GM12878 (cell line): ENCODE data around the gene BICRA. TPM values are rescaled to one million over a fixed set of nuclear protein-coding genes. Genes with fewer than 3 reads are reported as not detected.

Source experiments
- ATAC-seq: fragments of 200-7000 bp; cut with Tn5 transposase; 3 replicates; pipeline ENCODE4 v1.9.1; 2020; ENCODE audit warnings: mild to moderate bottlenecking, moderate library complexity
- BruUV-seq: library from RNA; stranded (reverse); fragments of 400-500 nt; replicated peaks from 2 replicates; lab custom pipeline; 2021; lab: Mats Ljungman, UMichigan
- CTCF ChIA-PET: fragments of 300-600 bp; sonication (Branson Sonifier 250); formaldehyde crosslinking; extraction: SDS; loops from one replicate; lab custom pipeline; 2021; ENCODE audit warnings: inconsistent platforms; lab: Yijun Ruan, JAX
- POLR2A ChIA-PET: fragments of 350-600 bp; formaldehyde crosslinking; extraction: SDS; loops from one replicate; lab custom pipeline; 2021; ENCODE audit warnings: inconsistent platforms; lab: Charles Lee
- RAD21 ChIA-PET: fragments of 300-600 bp; sonication (Branson Sonifier 250); formaldehyde crosslinking; loops from one replicate; lab custom pipeline; 2023; ENCODE audit warnings: antibody characterized with exemption; ENCODE audit not compliant: unreplicated experiment; lab: Charles Lee
- SMC1A ChIA-PET: fragments of 300-600 bp; sonication (Branson Sonifier 250); formaldehyde crosslinking; loops from one replicate; lab custom pipeline; 2023; ENCODE audit not compliant: unreplicated experiment, uncharacterized antibody; lab: Charles Lee
- DNase-seq: peaks from one replicate; pipeline ENCODE4 v3.0.0-alpha.2; 2011; ENCODE audit warnings: low read depth, low spot score
- FAIRE-seq: peaks from 3 replicates; lab custom pipeline; 2011; peaks lifted over from hg19 to GRCh38; lab: Jason Lieb, UNC
- H2AFZ ChIP-seq: 2 replicates; pipeline ENCODE4 v1.6.0; 2011; ENCODE audit warnings: low read depth, low read length, control low read depth; ENCODE audit not compliant: control insufficient read depth
- H3K27ac ChIP-seq: 2 replicates; pipeline ENCODE4 v1.5.1; 2011; ENCODE audit warnings: control low read depth; ENCODE audit not compliant: control insufficient read depth, insufficient read depth
- H3K27me3 ChIP-seq, 2 experiments: replicated peaks in 1 of 2; 2 replicates each; pipeline versions ENCODE4 v1.6.0 to v1.6.1; 2011; ENCODE audit warnings: low read length in 1 of 2; ENCODE audit not compliant: control insufficient read depth in 2 of 2, insufficient read depth in 2 of 2
- H3K36me3 ChIP-seq, 2 experiments: 2 replicates each; pipeline ENCODE4 v1.5.1; 2011; ENCODE audit warnings: low read length in 1 of 2; ENCODE audit not compliant: control insufficient read depth in 2 of 2, insufficient read depth in 2 of 2
- H3K4me1 ChIP-seq: 2 replicates; pipeline ENCODE4 v1.6.1; 2011; ENCODE audit warnings: mild to moderate bottlenecking, low read length, moderate library complexity, mixed read lengths; ENCODE audit not compliant: control insufficient read depth, insufficient read depth
- H3K4me2 ChIP-seq: 2 replicates; pipeline ENCODE4 v1.6.0; 2011; ENCODE audit warnings: control low read depth; ENCODE audit not compliant: control insufficient read depth, insufficient read depth
- H3K4me3 ChIP-seq: fragments of 200-600 bp; sonication (generic); 2 replicates; pipeline ENCODE4 v1.5.1; 2016
- H3K79me2 ChIP-seq: 2 replicates; pipeline ENCODE4 v1.6.0; 2011; ENCODE audit warnings: low read length; ENCODE audit not compliant: control insufficient read depth, insufficient read depth
- H3K9ac ChIP-seq: 2 replicates; pipeline ENCODE4 v1.8.0; 2011; ENCODE audit warnings: low read length, control low read depth, mixed read lengths; ENCODE audit not compliant: control insufficient read depth, insufficient read depth
- H3K9me3 ChIP-seq: replicated peaks from 3 replicates; pipeline ENCODE4 v1.5.1; 2011; ENCODE audit warnings: mild to moderate bottlenecking, low read length; ENCODE audit not compliant: control insufficient read depth, insufficient read depth
- H4K20me1 ChIP-seq: 2 replicates; pipeline ENCODE4 v1.6.0; 2011; ENCODE audit not compliant: control insufficient read depth, insufficient read depth
- ATF3 ChIP-seq: IDR thresholded peaks from 2 replicates; pipeline ENCODE4 v1.6.1; 2011; ENCODE audit warnings: low read depth, mild to moderate bottlenecking, low read length, moderate library complexity, borderline replicate concordance; ENCODE audit errors: extremely low read depth
- BHLHE40 ChIP-seq, 2 experiments: fragments of 450-650 bp in 1 of 2; IDR thresholded peaks; 2 replicates each; pipeline ENCODE4 v1.6.1; 2011 to 2017; ENCODE audit warnings: low read depth in 2 of 2, borderline replicate concordance in 1 of 2, improper control_type of control experiment in 1 of 2, low read length in 1 of 2, mild to moderate bottlenecking in 1 of 2
- E4F1 ChIP-seq: fragments of 450-650 bp; IDR thresholded peaks from 2 replicates; pipeline ENCODE4 v1.6.1; 2018; ENCODE audit warnings: borderline replicate concordance, mild to moderate bottlenecking; ENCODE audit not compliant: partially characterized antibody
- EP300 ChIP-seq, 2 experiments: fragments of 150-350 bp in 1 of 2; IDR thresholded peaks; 2 replicates each; pipeline ENCODE4 v1.6.1; 2011 to 2012; ENCODE audit warnings: low read depth in 2 of 2, low read length in 2 of 2, borderline replicate concordance in 1 of 2, improper control_type of control experiment in 1 of 2, inconsistent platforms in 1 of 2; ENCODE audit not compliant: control insufficient read depth in 1 of 2
- KAT2A ChIP-seq: conservative IDR thresholded peaks from 2 replicates; pipeline ENCODE4 v1.6.1; 2011; ENCODE audit warnings: low read depth, low read length; ENCODE audit not compliant: control insufficient read depth
- MTA2 ChIP-seq: fragments of 450-650 bp; IDR thresholded peaks from 2 replicates; pipeline ENCODE4 v1.6.1; 2016; ENCODE audit warnings: low read depth, mild to moderate bottlenecking, moderate library complexity
- WRNIP1 ChIP-seq: IDR thresholded peaks from 2 replicates; pipeline ENCODE4 v1.6.1; 2011; ENCODE audit warnings: low read depth, low read length, improper control_type of control experiment, borderline replicate concordance
- WGBS: methylation state at CpG from one replicate; pipeline ENCODE4 v1.1.6; 2016; ENCODE audit warnings: low lambda C conversion rate; ENCODE audit not compliant: insufficient replicate concordance, insufficient coverage; ENCODE audit errors: missing lambda C conversion rate; 5-methylcytosine and 5-hydroxymethylcytosine counted together
- in situ Hi-C: fragments of 300-500 bp; cut with MboI; formaldehyde crosslinking; loops from 9 replicates; pipeline ENCODE4 v1.14.3; 2018; ENCODE audit warnings: mixed read lengths
- intact Hi-C: fragments of 100-400 bp; cut with micrococcal nuclease; formaldehyde crosslinking; loops from one replicate; pipeline ENCODE4 v1.14.2; 2022; ENCODE audit not compliant: unreplicated experiment
- polyA plus RNA-seq, 11 experiments: library from polyadenylated mRNA; depleted of rRNA in 4 of 11; unstranded in 6 of 11; stranded (reverse) in 5 of 11; fragments of >200 nt; fragmentation: Nextera tagmentation in 4 of 11; fragmentation: Illumina TruSeq in 1 of 11; extraction: Ambion mirVana in 4 of 11; extraction: Trizol in 1 of 11; gene quantifications; 1 replicate in 1 of 11; 2 replicates in 10 of 11; pipeline versions ENCODE4 v1.2.1 to v1.2.3, GENCODE V29; 2011 to 2016; ENCODE audit warnings: inconsistent platforms in 2 of 11, missing spikeins in 2 of 11, low read depth in 1 of 11
- total RNA-seq, 4 experiments: library from RNA; depleted of rRNA in 3 of 4; stranded (reverse); fragments of >200 nt in 3 of 4; fragmentation: Illumina TruSeq in 1 of 4; extraction: Trizol in 1 of 4; gene quantifications; 2 replicates each; pipeline versions ENCODE4 v1.2.1 to v1.2.3, GENCODE V29; 2013 to 2021

BICRA gene
- total and polyA plus RNA-seq, 10 of the 15 experiments (the other 5 are each of a cell fraction or from before 2014, with no cell fraction given) = 0.11 to 15.3 (median 1.3) TPM

- no peak for TF ChIP-seq MTA2
- no peak for TF ChIP-seq ATF3
- no peak for TF ChIP-seq EP300 (IDR thresholded peaks at IDR 0.05; ENCODE audit: borderline replicate concordance in 1 of 2, control insufficient read depth in 1 of 2, low read depth in 2 of 2, low read length in 2 of 2)
- no peak for TF ChIP-seq BHLHE40 (IDR thresholded peaks at IDR 0.05; ENCODE audit: borderline replicate concordance in 1 of 2, low read depth in 2 of 2, low read length in 1 of 2)
- TF ChIP-seq, all 136 proteins: peak for 0
These were observed 21.6 kb upstream of the BICRA start (continued) for GRCh38 chr19:47587295-47587694.

- no TSS peak for BruUV-seq
These were observed 19.1 kb upstream of the BICRA start for GRCh38 chr19:47589824-47590223.

More at GRCh38 chr19:47589824-47590223, 19.1 kb upstream of the BICRA start:
- WGBS = 37% methylated on average over 7 of the region's 7 CpGs
- ATAC-seq = no peak
- no peaks in the 10 kb centered on the region for H4K20me1 ChIP-seq
- no peak for DNase-seq
- TF ChIP-seq E4F1 = no peak
- TF ChIP-seq WRNIP1 = no peak
- no peak for TF ChIP-seq KAT2A
- no peaks in the 10 kb centered on the region; a peak in 1 of 4 replicates for H3K27me3 ChIP-seq
- H3K9ac ChIP-seq = no peak overlapping the region
- H3K79me2 ChIP-seq = no peaks in the 10 kb centered on the region
- intact Hi-C loops = no loop called here
- ChIA-PET POLR2A (no interaction called here), SMC1A (no interaction called here), CTCF (no interaction called here), RAD21 (no interaction called here)
- peaks cover 5% of the 10 kb centered on the region; the same call in 2 of the 3 replicates for H3K9me3 ChIP-seq
- in situ Hi-C loops = no loop called here
- no peaks in the 10 kb centered on the region for H3K36me3 ChIP-seq
- no peak for FAIRE-seq
- H3K4me1 ChIP-seq = no peaks in the 10 kb centered on the region
- no peak overlapping the region for H3K4me3 ChIP-seq
- no peak overlapping the region for H3K4me2 ChIP-seq
- no peak overlapping the region for H2AFZ ChIP-seq
- no peak overlapping the region for H3K27ac ChIP-seq
